ENCODE data around the gene P2RY8.

P2RY8 gene

GRCh38 chrX:1529328-1529727 lies 7.7 kb downstream of the P2RY8 start:
- H3K4me3 ChIP-seq (ENCODE audit: control insufficient read depth, low read depth, low read length) = no peak overlapping the region
- no peak for TF ChIP-seq CTCF (IDR thresholded peaks at IDR 0.05; ENCODE audit: control insufficient read depth, insufficient read depth, low read depth, low read length, missing control alignments)

GRCh38 chrX:1528884-1529203 lies 8.1 kb downstream of the P2RY8 start:
- no peak for TF ChIP-seq CTCF (IDR thresholded peaks at IDR 0.05; ENCODE audit: control insufficient read depth, insufficient read depth, low read depth, low read length, missing control alignments)
- no peak for DNase-seq (ENCODE audit: low read depth)
- H3K4me3 ChIP-seq (ENCODE audit: control insufficient read depth, low read depth, low read length) = no peak overlapping the region

More at GRCh38 chrX:1529328-1529727, 7.7 kb downstream of the P2RY8 start:
- DNase-seq (ENCODE audit: low read depth) = no peak

GRCh38 chrX:1528186-1528883 lies 8.7 kb downstream of the P2RY8 start:
- no peak for DNase-seq (ENCODE audit: low read depth)
- H3K4me3 ChIP-seq (ENCODE audit: control insufficient read depth, low read depth, low read length) = no peak overlapping the region
- TF ChIP-seq CTCF (IDR thresholded peaks at IDR 0.05; ENCODE audit: control insufficient read depth, insufficient read depth, low read depth, low read length, missing control alignments) = no peak

GRCh38 chrX:1527457-1527856 lies 9.5 kb downstream of the P2RY8 start:
- TF ChIP-seq CTCF (IDR thresholded peaks at IDR 0.05; ENCODE audit: control insufficient read depth, insufficient read depth, low read depth, low read length, missing control alignments) = no peak
- H3K4me3 ChIP-seq (ENCODE audit: control insufficient read depth, low read depth, low read length) = no peak overlapping the region
- no peak for DNase-seq (ENCODE audit: low read depth)

GRCh38 chrX:1526565-1526964 lies 10.4 kb downstream of the P2RY8 start:
- DNase-seq (ENCODE audit: low read depth) = no peak
- TF ChIP-seq CTCF (IDR thresholded peaks at IDR 0.05; ENCODE audit: control insufficient read depth, insufficient read depth, low read depth, low read length, missing control alignments) = no peak

GRCh38 chrX:1525583-1526355 lies 11.2 kb downstream of the P2RY8 start:
- no peak for DNase-seq (ENCODE audit: low read depth)
- TF ChIP-seq CTCF (IDR thresholded peaks at IDR 0.05; ENCODE audit: control insufficient read depth, insufficient read depth, low read depth, low read length, missing control alignments) = no peak
- no peak overlapping the region for H3K4me3 ChIP-seq (ENCODE audit: control insufficient read depth, low read depth, low read length)

More at GRCh38 chrX:1526565-1526964, 10.4 kb downstream of the P2RY8 start:
- H3K4me3 ChIP-seq (ENCODE audit: control insufficient read depth, low read depth, low read length) = no peak overlapping the region
